ENCODE results near the gene RABGAP1L.
A peak's percentile ranks its signal among the peaks of the same experiment; 100 is the strongest.
"Not testable (repeated sequence)": the region's sequence is repeated elsewhere in the genome, so short reads cannot be mapped to it uniquely, and the experiment has no call there.

Gene RABGAP1L

GRCh38 chr1:175002910-175003517, 843.7 kb downstream of the RABGAP1L start:
- peak overlapping the region; percentile 56 for H3K27ac Mint-ChIP-seq
- no peak for ATAC-seq
- H3K9me3 Mint-ChIP-seq: no peaks in the 10 kb centered on the region
- peak overlapping the region; percentile 22 for H3K4me3 Mint-ChIP-seq
- H3K36me3 Mint-ChIP-seq: peaks cover 14% of the 10 kb centered on the region
- H3K27me3 Mint-ChIP-seq: no peaks in the 10 kb centered on the region
- peaks cover 56% of the 10 kb centered on the region for H3K4me1 Mint-ChIP-seq

GRCh38 chr1:175003521-175003920, 844.2 kb downstream of the RABGAP1L start:
- Mint-ChIP-seq H3K4me1 (peaks cover 59% of the 10 kb centered on the region), H3K4me3 (peak overlapping the region; percentile 24), H3K27me3 (no peaks in the 10 kb centered on the region), H3K27ac (peak overlapping the region; percentile 56), H3K36me3 (peaks cover 20% of the 10 kb centered on the region), H3K9me3 (no peaks in the 10 kb centered on the region)
- ATAC-seq: no peak

- peaks cover 65% of the 10 kb centered on the region for H3K4me1 Mint-ChIP-seq
- ATAC-seq: no peak
- H3K27ac Mint-ChIP-seq: no peak overlapping the region
- no peaks in the 10 kb centered on the region for H3K27me3 Mint-ChIP-seq
- H3K36me3 Mint-ChIP-seq: peaks cover 29% of the 10 kb centered on the region
- no peak overlapping the region for H3K4me3 Mint-ChIP-seq
- H3K9me3 Mint-ChIP-seq: no peaks in the 10 kb centered on the region
Observed at GRCh38 chr1:175005085-175005783, 845.9 kb downstream of the RABGAP1L start.

GRCh38 chr1:175009532-175009931, 850.2 kb downstream of the RABGAP1L start:
- Mint-ChIP-seq H3K4me3 (no peak overlapping the region), H3K27ac (peak overlapping the region; percentile 20), H3K36me3 (peaks cover 64% of the 10 kb centered on the region), H3K4me1 (peaks cover 35% of the 10 kb centered on the region), H3K9me3 (no peaks in the 10 kb centered on the region), H3K27me3 (no peaks in the 10 kb centered on the region)
- no peak for ATAC-seq

GRCh38 chr1:175013445-175013844, 854.1 kb downstream of the RABGAP1L start:
- peaks cover 75% of the 10 kb centered on the region for H3K36me3 Mint-ChIP-seq
- no peaks in the 10 kb centered on the region for H3K27me3 Mint-ChIP-seq
- no peak for ATAC-seq
- H3K4me3 Mint-ChIP-seq: no peak overlapping the region
- no peak overlapping the region for H3K27ac Mint-ChIP-seq
- H3K4me1 Mint-ChIP-seq: peaks cover 29% of the 10 kb centered on the region
- H3K9me3 Mint-ChIP-seq: no peaks in the 10 kb centered on the region

- Mint-ChIP-seq H3K27ac (peak overlapping the region; percentile 56), H3K27me3 (no peaks in the 10 kb centered on the region), H3K36me3 (peaks cover 64% of the 10 kb centered on the region), H3K4me1 (peaks cover 23% of the 10 kb centered on the region), H3K9me3 (no peaks in the 10 kb centered on the region), H3K4me3 (no peak overlapping the region)
- no peak for ATAC-seq
Observed at GRCh38 chr1:175015243-175015642, 855.9 kb downstream of the RABGAP1L start.

- no peak for ATAC-seq
- Mint-ChIP-seq H3K27me3 (no peaks in the 10 kb centered on the region), H3K27ac (no peak overlapping the region), H3K4me1 (peaks cover 39% of the 10 kb centered on the region), H3K9me3 (no peaks in the 10 kb centered on the region), H3K4me3 (no peak overlapping the region), H3K36me3 (peaks cover 41% of the 10 kb centered on the region)
Observed at GRCh38 chr1:175019524-175019923, 860.2 kb downstream of the RABGAP1L start.

- H3K36me3 Mint-ChIP-seq: peaks cover 11% of the 10 kb centered on the region
Observed at GRCh38 chr1:175023043-175023921, 864.0 kb downstream of the RABGAP1L start, which contains the start of gene MRPS14. TSS of gene MRPS14 (minus strand) at chr1:175023425. CDS start at chr1:175023408, 17 bp downstream.

GRCh38 chr1:175023922-175024242, 864.6 kb downstream of the RABGAP1L start:
- Mint-ChIP-seq H3K36me3 (peaks cover 11% of the 10 kb centered on the region), H3K4me1 (peaks cover 26% of the 10 kb centered on the region), H3K4me3 (peak overlapping the region; percentile 88), H3K27ac (peak overlapping the region; percentile 87)
- not testable (repeated sequence) for H3K27me3 Mint-ChIP-seq, H3K9me3 Mint-ChIP-seq, ATAC-seq

More at GRCh38 chr1:175023043-175023921, 864.0 kb downstream of the RABGAP1L start, which contains the start of gene MRPS14:
- peak within 1 kb of the TSS; percentile 87 for H3K27ac Mint-ChIP-seq
- peak; percentile 97 for ATAC-seq
- no peaks in the 10 kb centered on the region for H3K27me3 Mint-ChIP-seq
- no peaks in the 10 kb centered on the region for H3K9me3 Mint-ChIP-seq
- peak within 1 kb of the TSS; percentile 88 for H3K4me3 Mint-ChIP-seq
- peaks cover 26% of the 10 kb centered on the region for H3K4me1 Mint-ChIP-seq

- ATAC-seq: no peak
- no peaks in the 10 kb centered on the region for H3K9me3 Mint-ChIP-seq
- H3K4me1 Mint-ChIP-seq: peaks cover 34% of the 10 kb centered on the region
- H3K4me3 Mint-ChIP-seq: no peak overlapping the region
- H3K27me3 Mint-ChIP-seq: no peaks in the 10 kb centered on the region
- H3K36me3 Mint-ChIP-seq: peaks cover 11% of the 10 kb centered on the region
- H3K27ac Mint-ChIP-seq: no peak overlapping the region
Observed at GRCh38 chr1:175024773-175025172, 865.5 kb downstream of the RABGAP1L start.

GRCh38 chr1:175033953-175034352, 874.6 kb downstream of the RABGAP1L start:
- ATAC-seq: no peak
- Mint-ChIP-seq H3K36me3 (no peaks in the 10 kb centered on the region), H3K4me3 (no peak overlapping the region), H3K27ac (no peak overlapping the region), H3K27me3 (no peaks in the 10 kb centered on the region), H3K9me3 (no peaks in the 10 kb centered on the region), H3K4me1 (peaks cover 9% of the 10 kb centered on the region)

GRCh38 chr1:175034775-175035174, 875.5 kb downstream of the RABGAP1L start:
- Mint-ChIP-seq H3K9me3 (no peaks in the 10 kb centered on the region), H3K27me3 (no peaks in the 10 kb centered on the region), H3K4me1 (peaks cover under 1% of the 10 kb centered on the region), H3K27ac (no peak overlapping the region), H3K36me3 (no peaks in the 10 kb centered on the region), H3K4me3 (no peak overlapping the region)
- ATAC-seq: no peak

- Mint-ChIP-seq H3K4me3 (no peak overlapping the region), H3K9me3 (no peaks in the 10 kb centered on the region), H3K4me1 (no peaks in the 10 kb centered on the region), H3K27me3 (no peaks in the 10 kb centered on the region), H3K36me3 (no peaks in the 10 kb centered on the region), H3K27ac (no peak overlapping the region)
- no peak for ATAC-seq
Observed at GRCh38 chr1:175035865-175036264, 876.5 kb downstream of the RABGAP1L start.

GRCh38 chr1:175036476-175036875, 877.2 kb downstream of the RABGAP1L start:
- Mint-ChIP-seq H3K27ac (no peak overlapping the region), H3K36me3 (no peaks in the 10 kb centered on the region), H3K27me3 (no peaks in the 10 kb centered on the region), H3K4me1 (no peaks in the 10 kb centered on the region), H3K9me3 (no peaks in the 10 kb centered on the region), H3K4me3 (no peak overlapping the region)
- ATAC-seq: no peak

GRCh38 chr1:175037416-175037815, 878.1 kb downstream of the RABGAP1L start:
- H3K9me3 Mint-ChIP-seq: no peaks in the 10 kb centered on the region
- no peak for ATAC-seq
- H3K27ac Mint-ChIP-seq: no peak overlapping the region
- no peaks in the 10 kb centered on the region for H3K4me1 Mint-ChIP-seq
- no peaks in the 10 kb centered on the region for H3K36me3 Mint-ChIP-seq
- H3K27me3 Mint-ChIP-seq: no peaks in the 10 kb centered on the region
- no peak overlapping the region for H3K4me3 Mint-ChIP-seq

Measured in stimulated activated memory B cell treated with anti-CD40 and anti-IgM and Interleukin-4, amounts not matched to agents 10 μg/mL and 1 μg/mL and 100 μg/mL, for 72 hours (primary cell).